Ishikawa (cell line): ENCODE measurements around the gene SEL1L2.

Experiments used
- CEBPB ChIP-seq: IDR thresholded peaks from 2 replicates; pipeline ENCODE4 v1.6.1; 2012
- EGR1 ChIP-seq: IDR thresholded peaks from 2 replicates; pipeline ENCODE4 v1.6.1; 2012
- REST ChIP-seq: IDR thresholded peaks from 2 replicates; pipeline ENCODE4 v1.6.1; 2012; ENCODE audit warnings: low read depth, mild to moderate bottlenecking
- TF ChIP-seq, protein P1 (sequence below): IDR thresholded peaks from 2 replicates; pipeline ENCODE4 v1.6.1; 2012
- TF ChIP-seq, protein P2 (sequence below): IDR thresholded peaks from 2 replicates; pipeline ENCODE4 v1.6.1; 2012

GRCh38 chr20:13870170-13870748, 120.2 kb downstream of the SEL1L2 start:
- TF ChIP-seq REST (no peak), EGR1 (no peak), CEBPB (no peak)
- TF ChIP-seq, protein P1, sequence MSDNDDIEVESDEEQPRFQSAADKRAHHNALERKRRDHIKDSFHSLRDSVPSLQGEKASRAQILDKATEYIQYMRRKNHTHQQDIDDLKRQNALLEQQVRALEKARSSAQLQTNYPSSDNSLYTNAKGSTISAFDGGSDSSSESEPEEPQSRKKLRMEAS: no peak
- TF ChIP-seq, protein P2, sequence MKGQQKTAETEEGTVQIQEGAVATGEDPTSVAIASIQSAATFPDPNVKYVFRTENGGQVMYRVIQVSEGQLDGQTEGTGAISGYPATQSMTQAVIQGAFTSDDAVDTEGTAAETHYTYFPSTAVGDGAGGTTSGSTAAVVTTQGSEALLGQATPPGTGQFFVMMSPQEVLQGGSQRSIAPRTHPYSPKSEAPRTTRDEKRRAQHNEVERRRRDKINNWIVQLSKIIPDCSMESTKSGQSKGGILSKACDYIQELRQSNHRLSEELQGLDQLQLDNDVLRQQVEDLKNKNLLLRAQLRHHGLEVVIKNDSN: no peak
